Naive thymus-derived CD4-positive, alpha-beta T cell (primary cell): ENCODE results near the gene HMG20A. TPM values are rescaled to one million over a fixed set of nuclear protein-coding genes. Genes with fewer than 3 reads are reported as not detected.

Source experiments
- ATAC-seq: fragments of 150-1000 bp; cut with Tn5 transposase; 2 replicates; pipeline ENCODE4 v1.10.0; 2021; ENCODE audit warnings: mild to moderate bottlenecking, moderate library complexity
- CTCF ChIA-PET: fragments of 350-600 bp; sonication (Branson Sonifier 250); formaldehyde crosslinking; loops from one replicate; lab custom pipeline; 2021; ENCODE audit warnings: antibody characterized with exemption; lab: Charles Lee
- POLR2A ChIA-PET: fragments of 350-600 bp; sonication (Branson Sonifier 250); formaldehyde crosslinking; loops from one replicate; lab custom pipeline; 2021; ENCODE audit warnings: antibody characterized with exemption, inconsistent platforms; lab: Charles Lee
- DNase-seq, 9 donors: peaks; one replicate each; pipeline versions ENCODE4 v3.0.0 to v3.0.0-alpha.2; 2020 to 2022; ENCODE audit warnings: mixed read lengths in 1 of 9
- H3K27ac ChIP-seq: one replicate; pipeline ENCODE4 v1.7.0; 2013; ENCODE audit warnings: mild to moderate bottlenecking, low read depth, low read length, moderate library complexity
- H3K27me3 ChIP-seq, 2 donors: one replicate each; pipeline ENCODE4 v1.7.0; 2013; ENCODE audit warnings: low read length in 2 of 2, mild to moderate bottlenecking in 2 of 2, moderate library complexity in 2 of 2; ENCODE audit not compliant: control insufficient read depth in 2 of 2, insufficient read depth in 2 of 2
- H3K36me3 ChIP-seq, 3 experiments: 1 replicate in 2 of 3; 2 replicates in 1 of 3; pipeline ENCODE4 v1.7.0; 2013; ENCODE audit warnings: low read length in 3 of 3, mild to moderate bottlenecking in 3 of 3, moderate library complexity in 1 of 3; ENCODE audit not compliant: insufficient read depth in 3 of 3, control insufficient read depth in 2 of 3
- H3K4me1 ChIP-seq, 2 donors: one replicate each; pipeline ENCODE4 v1.7.0; 2013; ENCODE audit warnings: low read length in 2 of 2, mild to moderate bottlenecking in 2 of 2, moderate library complexity in 1 of 2; ENCODE audit not compliant: control insufficient read depth in 2 of 2, insufficient read depth in 2 of 2
- H3K4me3 ChIP-seq: 2 replicates; pipeline ENCODE4 v1.7.0; 2013; ENCODE audit warnings: mild to moderate bottlenecking, low read length
- H3K9me3 ChIP-seq, 3 experiments: 1 replicate in 2 of 3; 2 replicates in 1 of 3; pipeline ENCODE4 v1.7.0; 2013; ENCODE audit warnings: low read length in 3 of 3; ENCODE audit not compliant: control insufficient read depth in 2 of 3
- H3K27ac Mint-ChIP-seq, 9 donors: one replicate each; pipeline ENCODE4 v1.8.0; 2020 to 2022; ENCODE audit warnings: mixed read lengths in 9 of 9, mild to moderate bottlenecking in 8 of 9, moderate library complexity in 5 of 9, inconsistent platforms in 2 of 9
- H3K27me3 Mint-ChIP-seq, 5 donors: one replicate each; pipeline ENCODE4 v1.8.0; 2021 to 2022; ENCODE audit warnings: mixed read lengths in 5 of 5, mild to moderate bottlenecking in 1 of 5
- H3K36me3 Mint-ChIP-seq, 5 donors: one replicate each; pipeline ENCODE4 v1.8.0; 2020 to 2022; ENCODE audit warnings: mixed read lengths in 5 of 5, mild to moderate bottlenecking in 3 of 5, inconsistent platforms in 1 of 5
- H3K4me1 Mint-ChIP-seq, 7 donors: one replicate each; pipeline ENCODE4 v1.8.0; 2020 to 2022; ENCODE audit warnings: mixed read lengths in 7 of 7, mild to moderate bottlenecking in 3 of 7, inconsistent platforms in 1 of 7
- H3K4me3 Mint-ChIP-seq, 10 donors: one replicate each; pipeline ENCODE4 v1.8.0; 2020 to 2022; ENCODE audit warnings: mild to moderate bottlenecking in 10 of 10, mixed read lengths in 10 of 10, moderate library complexity in 6 of 10, inconsistent platforms in 2 of 10
- H3K9me3 Mint-ChIP-seq, 11 donors: one replicate each; pipeline ENCODE4 v1.8.0; 2020 to 2022; ENCODE audit warnings: mixed read lengths in 11 of 11, mild to moderate bottlenecking in 4 of 11, inconsistent platforms in 1 of 11, moderate library complexity in 1 of 11
- intact Hi-C, 2 donors: fragments of 100-400 bp; cut with micrococcal nuclease; formaldehyde crosslinking; loops; one replicate each; pipeline ENCODE4 v1.15.1; 2023
- polyA plus RNA-seq, 2 donors: library from polyadenylated mRNA; unstranded; fragments of 300-500 nt; fragmentation: Illumina TruSeq; gene quantifications; one replicate each; pipeline ENCODE4 v1.2.3, GENCODE V29; 2021
- total RNA-seq, 6 experiments: library from RNA in 5 of 6; stranded (reverse) in 5 of 6; gene quantifications; 1 replicate in 5 of 6; 2 replicates in 1 of 6; pipeline ENCODE4 v1.2.3 and lab custom pipeline; 2021 to 2026

HMG20A gene
- total and polyA plus RNA-seq, 7 experiments from 2014 or later = 26.9 to 61.1 (median 38.4) TPM

DNA sequence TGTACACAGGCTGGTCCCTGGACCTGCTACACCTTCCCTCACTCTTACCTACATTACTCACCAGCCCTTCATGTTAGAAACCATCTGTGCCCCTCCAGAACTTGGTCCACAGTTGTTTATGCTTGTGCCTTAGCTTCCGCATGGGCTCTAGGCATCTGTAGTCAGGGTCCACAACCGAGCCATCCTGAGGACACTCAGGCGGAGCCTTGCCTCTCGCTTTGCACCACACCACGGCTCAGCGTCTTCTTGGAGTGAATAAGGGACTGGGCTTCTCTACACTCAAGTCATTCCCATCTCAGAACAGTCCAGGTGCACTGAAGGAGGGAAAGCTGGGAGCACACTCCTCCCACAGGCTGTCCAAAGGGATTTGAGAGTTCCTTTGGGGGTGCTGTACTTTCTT lies 97.8 kb downstream of the HMG20A start:
- Histone ChIP-seq H3K9me3 (no peaks in the 10 kb centered on the region), H3K27me3 (no peaks in the 10 kb centered on the region), H3K36me3 (no peaks in the 10 kb centered on the region), H3K27ac (no peak overlapping the region), H3K4me3 (no peak overlapping the region), H3K4me1 (no peaks in the 10 kb centered on the region)
- H3K27ac Mint-ChIP-seq = no peak overlapping the region
- H3K4me1 Mint-ChIP-seq = no peaks in the 10 kb centered on the region
- DNase-seq = no peak
- intact Hi-C loops = no loop called here
- H3K9me3 Mint-ChIP-seq = no peaks in the 10 kb centered on the region
- peaks cover 0 to 2% (median 0%) of the 10 kb centered on the region in 5 donors for H3K27me3 Mint-ChIP-seq
- no peak for ATAC-seq
- no peak overlapping the region for H3K4me3 Mint-ChIP-seq
- ChIA-PET CTCF (no interaction called here), POLR2A (no interaction called here)
- peaks cover 0 to under 1% (median 0%) of the 10 kb centered on the region in 5 donors for H3K36me3 Mint-ChIP-seq

DNA sequence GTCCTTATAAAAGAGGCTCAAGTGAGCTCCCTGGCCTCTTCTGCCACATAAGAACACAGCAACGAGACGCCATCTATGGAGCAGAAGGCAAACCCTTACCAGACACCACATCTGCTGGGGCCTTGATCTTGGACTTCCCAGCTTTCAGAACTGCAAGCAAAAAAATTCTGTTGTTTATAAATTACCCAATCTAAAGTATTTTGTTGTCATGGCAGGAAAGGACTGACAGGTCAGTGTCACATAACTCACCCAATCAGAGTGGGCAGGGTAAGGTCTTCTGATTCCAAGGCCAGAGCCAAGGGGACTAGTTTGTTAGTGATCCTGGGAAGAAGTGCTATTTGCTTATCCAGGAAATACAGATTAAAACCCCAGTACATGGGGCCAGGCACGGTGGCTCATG lies 98.9 kb downstream of the HMG20A start:
- no peak overlapping the region for H3K27ac Mint-ChIP-seq
- ChIA-PET POLR2A (no interaction called here), CTCF (no interaction called here)
- peaks cover 0 to 4% (median 0%) of the 10 kb centered on the region in 5 donors for H3K27me3 Mint-ChIP-seq
- no peak overlapping the region for H3K4me3 Mint-ChIP-seq
- H3K36me3 Mint-ChIP-seq = no peaks in the 10 kb centered on the region
- no peaks in the 10 kb centered on the region for H3K36me3 ChIP-seq
- no peaks in the 10 kb centered on the region for H3K4me1 ChIP-seq
- intact Hi-C loops = no loop called here
- no peaks in the 10 kb centered on the region for H3K9me3 ChIP-seq
- H3K4me1 Mint-ChIP-seq = no peaks in the 10 kb centered on the region
- ATAC-seq = no peak
- no peaks in the 10 kb centered on the region for H3K27me3 ChIP-seq
- H3K9me3 Mint-ChIP-seq = no peaks in the 10 kb centered on the region
- H3K4me3 ChIP-seq = no peak overlapping the region
- H3K27ac ChIP-seq = no peak overlapping the region
- DNase-seq = no peak

DNA sequence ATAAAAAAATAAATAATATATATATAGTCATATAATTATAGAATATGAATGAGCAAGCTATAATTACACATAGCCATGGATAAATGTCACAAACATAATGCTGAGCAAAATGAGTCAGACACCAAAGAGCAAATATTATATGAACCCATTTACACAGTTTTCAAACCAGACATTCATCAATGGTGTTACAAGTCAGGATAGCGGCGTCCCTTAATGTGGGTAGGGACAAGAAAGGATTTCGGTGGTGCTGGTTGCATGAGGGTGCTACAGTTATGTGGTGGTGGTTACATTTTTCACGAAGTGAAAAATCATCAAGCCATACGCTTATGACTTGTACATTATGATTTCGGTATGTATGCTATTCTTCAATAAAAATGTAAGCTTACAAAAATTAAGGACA lies 100.5 kb downstream of the HMG20A start:
- H3K9me3 Mint-ChIP-seq = no peaks in the 10 kb centered on the region
- no peak overlapping the region for H3K4me3 Mint-ChIP-seq
- no peaks in the 10 kb centered on the region for H3K36me3 ChIP-seq
- H3K27ac ChIP-seq = no peak overlapping the region
- DNase-seq = no peak
- no peak overlapping the region for H3K27ac Mint-ChIP-seq
- H3K36me3 Mint-ChIP-seq = no peaks in the 10 kb centered on the region
- ChIA-PET POLR2A (interaction anchor here (0.5 kb wide), 1 partner anchor 580 kb away, joined by 4 read pairs; no protein-coding TSS in a partner anchor), CTCF (interaction anchor here (1.0 kb wide), 1 partner anchor 22 kb away, joined by 3 read pairs; no protein-coding TSS in a partner anchor)
- no peaks in the 10 kb centered on the region for H3K9me3 ChIP-seq
- peaks cover 0 to 4% (median 0%) of the 10 kb centered on the region in 5 donors for H3K27me3 Mint-ChIP-seq
- H3K4me1 ChIP-seq = no peaks in the 10 kb centered on the region
- no peaks in the 10 kb centered on the region for H3K4me1 Mint-ChIP-seq
- H3K27me3 ChIP-seq = no peaks in the 10 kb centered on the region
- ATAC-seq = no peak
- H3K4me3 ChIP-seq = no peak overlapping the region
- intact Hi-C loops = no loop called here

DNA sequence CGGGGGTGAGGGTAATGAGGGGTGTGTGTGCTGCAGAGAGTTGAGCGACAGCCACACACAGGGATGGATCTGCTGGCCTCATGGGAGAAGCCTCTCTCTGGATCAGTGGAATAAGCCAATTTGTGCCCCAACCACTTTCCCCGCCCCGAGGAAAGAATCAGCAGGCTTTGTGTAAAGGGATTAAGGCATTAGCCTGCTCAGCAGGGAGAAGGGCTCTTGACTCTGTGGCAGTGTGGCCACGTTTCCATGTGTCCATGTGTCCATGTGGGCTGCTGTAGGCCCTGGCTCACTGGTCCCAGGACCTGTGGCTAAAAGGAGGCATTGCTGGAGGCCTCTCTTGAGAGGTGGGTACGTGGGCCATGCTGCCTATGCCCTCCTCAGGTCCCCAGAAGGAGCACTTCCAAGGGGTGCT lies 104.7 kb downstream of the HMG20A start:
- H3K4me1 ChIP-seq = no peaks in the 10 kb centered on the region
- ATAC-seq = no peak
- Mint-ChIP-seq H3K4me3 (no peak overlapping the region), H3K36me3 (no peaks in the 10 kb centered on the region), H3K27me3 (peaks cover 0 to 4% (median 0%) of the 10 kb centered on the region in 5 donors), H3K27ac (no peak overlapping the region), H3K9me3 (no peaks in the 10 kb centered on the region), H3K4me1 (no peaks in the 10 kb centered on the region)
- no peaks in the 10 kb centered on the region for H3K36me3 ChIP-seq
- intact Hi-C loops = no loop called here
- no peak overlapping the region for H3K27ac ChIP-seq
- DNase-seq = no peak
- POLR2A ChIA-PET = no interaction called here
- CTCF ChIA-PET = interaction anchor here (0.5 kb wide), 1 partner anchor 28 kb away, joined by 5 read pairs; no protein-coding TSS in a partner anchor
- H3K9me3 ChIP-seq = no peaks in the 10 kb centered on the region
- no peak overlapping the region for H3K4me3 ChIP-seq
- H3K27me3 ChIP-seq = no peaks in the 10 kb centered on the region

DNA sequence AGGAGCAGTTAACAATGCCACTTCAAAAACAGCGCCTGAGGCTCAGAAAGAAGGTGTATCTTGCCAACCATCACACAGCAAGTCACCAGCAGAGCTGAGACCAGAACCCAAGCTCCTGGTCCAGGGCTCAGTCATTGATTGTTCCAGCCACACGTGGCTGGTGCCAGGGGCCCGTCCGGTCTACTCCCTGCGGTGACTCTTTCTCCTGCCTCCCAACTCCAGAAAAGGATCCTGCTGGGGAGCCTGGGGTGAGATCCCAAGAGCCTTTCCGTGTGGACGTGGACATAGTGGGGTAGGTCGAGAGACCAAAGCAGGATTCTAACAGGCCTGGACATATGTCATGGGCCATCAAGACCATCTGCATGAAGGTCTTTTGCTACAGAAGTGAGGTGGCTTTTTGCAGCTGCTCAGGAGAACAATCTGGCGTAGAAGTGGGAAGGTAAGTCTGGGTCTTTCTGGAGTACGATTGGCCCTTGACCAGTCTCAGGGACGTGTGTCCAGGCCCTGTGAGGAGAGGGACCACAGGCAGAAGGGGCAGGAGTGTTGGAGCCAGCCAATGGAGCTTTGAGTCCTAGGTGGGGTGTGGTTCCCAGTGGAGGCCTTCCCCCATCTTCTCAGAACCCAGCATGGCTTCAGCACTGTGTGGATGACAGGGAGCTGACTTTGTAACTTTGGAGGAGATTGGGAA lies 105.4 kb downstream of the HMG20A start:
- DNase-seq (no peak), ATAC-seq (no peak)
- CTCF ChIA-PET = interaction anchor here (0.5 kb wide), 1 partner anchor 29 kb away, joined by 5 read pairs; no protein-coding TSS in a partner anchor

DNA sequence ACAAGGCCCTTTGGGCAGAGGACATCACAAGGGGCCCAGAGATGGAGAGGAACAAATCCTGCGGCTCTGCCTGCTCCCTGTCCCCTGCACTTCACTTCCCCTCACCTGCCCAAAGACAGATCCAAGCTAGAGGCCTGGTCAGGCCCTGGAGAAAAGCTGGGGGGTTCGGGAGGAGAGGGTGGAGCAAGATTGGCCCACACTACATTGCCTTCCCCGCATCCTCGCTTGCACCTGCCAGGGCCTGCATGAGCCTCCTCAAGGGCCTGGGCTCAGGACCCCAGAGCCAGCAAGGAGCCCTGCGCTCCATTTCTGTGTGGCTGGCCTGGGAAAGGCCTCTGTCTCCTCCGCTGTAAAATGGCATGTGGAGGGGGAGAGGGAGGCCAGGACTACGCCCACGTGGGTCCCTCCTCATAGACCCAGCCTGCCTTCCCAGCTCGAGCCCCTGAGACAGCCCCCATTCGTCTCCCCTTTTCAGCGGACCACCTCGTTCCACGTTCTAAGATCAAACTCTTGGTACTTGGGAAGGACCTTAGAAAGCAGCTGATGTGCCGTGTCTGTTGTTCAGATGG lies 106.0 kb downstream of the HMG20A start:
- no peaks in the 10 kb centered on the region for H3K36me3 ChIP-seq
- no peak overlapping the region for H3K4me3 ChIP-seq
- H3K27me3 ChIP-seq = no peaks in the 10 kb centered on the region
- H3K4me3 Mint-ChIP-seq = no peak overlapping the region
- POLR2A ChIA-PET = no interaction called here
- H3K4me1 ChIP-seq = no peaks in the 10 kb centered on the region
- no peaks in the 10 kb centered on the region for H3K9me3 ChIP-seq
- H3K4me1 Mint-ChIP-seq = no peaks in the 10 kb centered on the region
- H3K27me3 Mint-ChIP-seq = peaks cover 0 to 6% (median 0%) of the 10 kb centered on the region in 5 donors
- ATAC-seq (no peak), DNase-seq (no peak)
- no peak overlapping the region for H3K27ac ChIP-seq
- H3K27ac Mint-ChIP-seq = no peak overlapping the region
- H3K36me3 Mint-ChIP-seq = no peaks in the 10 kb centered on the region
- no peaks in the 10 kb centered on the region for H3K9me3 Mint-ChIP-seq
- CTCF ChIA-PET = no interaction called here
- intact Hi-C loops = no loop called here

More for the DNA sequence above, 105.4 kb downstream of the HMG20A start:
- H3K9me3 Mint-ChIP-seq = no peaks in the 10 kb centered on the region
- no peaks in the 10 kb centered on the region for H3K9me3 ChIP-seq
- H3K4me3 ChIP-seq = no peak overlapping the region
- no peaks in the 10 kb centered on the region for H3K27me3 ChIP-seq
- no peak overlapping the region for H3K4me3 Mint-ChIP-seq
- peaks cover 0 to 4% (median 0%) of the 10 kb centered on the region in 5 donors for H3K27me3 Mint-ChIP-seq
- H3K4me1 Mint-ChIP-seq = no peaks in the 10 kb centered on the region
- H3K27ac Mint-ChIP-seq = no peak overlapping the region
- intact Hi-C loops = no loop called here
- POLR2A ChIA-PET = no interaction called here
- no peaks in the 10 kb centered on the region for H3K36me3 Mint-ChIP-seq
- no peaks in the 10 kb centered on the region for H3K36me3 ChIP-seq
- no peak overlapping the region for H3K27ac ChIP-seq
- H3K4me1 ChIP-seq = no peaks in the 10 kb centered on the region
